Stimulated activated CD4-positive, alpha-beta T cell treated with anti-CD3 and anti-CD28 coated beads, Interleukin-4, amount 100 ng/mL, for 1 hour (primary cell): ENCODE results near the gene SLC22A14.

ENCODE experiments used
- DNase-seq: peaks from one replicate; pipeline ENCODE4 v3.0.0-alpha.2; 2020

Gene SLC22A14

GRCh38 chr3:38347421-38348200, 65.5 kb downstream of the SLC22A14 start:
- DNase-seq = no peak

GRCh38 chr3:38348903-38349302, 66.8 kb downstream of the SLC22A14 start:
- no peak for DNase-seq

DNA sequence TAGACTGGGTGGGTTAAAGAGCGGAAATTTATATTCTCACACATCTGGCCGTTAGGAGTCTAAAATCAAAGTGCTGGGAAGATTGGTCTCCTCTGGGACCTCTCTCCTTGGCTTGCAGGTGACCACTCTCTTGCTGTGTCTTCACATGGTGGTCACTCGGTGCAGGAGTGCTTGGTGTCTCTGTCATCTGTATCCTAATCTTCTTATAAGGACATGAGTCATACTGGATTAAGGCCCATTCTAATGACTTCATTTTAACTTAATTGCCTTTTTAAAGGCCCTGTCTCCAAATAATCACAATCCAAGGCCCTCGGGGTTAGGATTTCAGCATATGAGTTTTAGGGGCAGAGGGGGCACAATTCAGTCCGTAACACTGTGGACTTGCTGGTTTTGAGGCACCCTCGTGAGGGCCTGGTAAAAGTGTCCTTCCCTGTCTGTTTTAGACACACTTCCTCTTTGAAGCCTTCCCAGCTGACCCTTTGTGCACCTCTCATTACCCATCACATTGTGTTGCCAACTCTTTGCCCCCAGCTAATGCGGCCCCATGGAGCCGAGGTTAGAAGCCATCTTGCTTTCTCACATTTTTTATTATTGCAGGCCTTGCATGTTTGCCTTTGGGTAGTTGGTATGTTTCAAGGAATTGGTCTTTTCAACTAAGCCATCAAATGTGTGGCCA, 67.7 kb downstream of the SLC22A14 start:
- DNase-seq = no peak

- DNase-seq = no peak
These were observed 71.1 kb downstream of the SLC22A14 start for GRCh38 chr3:38353151-38353550.

DNA sequence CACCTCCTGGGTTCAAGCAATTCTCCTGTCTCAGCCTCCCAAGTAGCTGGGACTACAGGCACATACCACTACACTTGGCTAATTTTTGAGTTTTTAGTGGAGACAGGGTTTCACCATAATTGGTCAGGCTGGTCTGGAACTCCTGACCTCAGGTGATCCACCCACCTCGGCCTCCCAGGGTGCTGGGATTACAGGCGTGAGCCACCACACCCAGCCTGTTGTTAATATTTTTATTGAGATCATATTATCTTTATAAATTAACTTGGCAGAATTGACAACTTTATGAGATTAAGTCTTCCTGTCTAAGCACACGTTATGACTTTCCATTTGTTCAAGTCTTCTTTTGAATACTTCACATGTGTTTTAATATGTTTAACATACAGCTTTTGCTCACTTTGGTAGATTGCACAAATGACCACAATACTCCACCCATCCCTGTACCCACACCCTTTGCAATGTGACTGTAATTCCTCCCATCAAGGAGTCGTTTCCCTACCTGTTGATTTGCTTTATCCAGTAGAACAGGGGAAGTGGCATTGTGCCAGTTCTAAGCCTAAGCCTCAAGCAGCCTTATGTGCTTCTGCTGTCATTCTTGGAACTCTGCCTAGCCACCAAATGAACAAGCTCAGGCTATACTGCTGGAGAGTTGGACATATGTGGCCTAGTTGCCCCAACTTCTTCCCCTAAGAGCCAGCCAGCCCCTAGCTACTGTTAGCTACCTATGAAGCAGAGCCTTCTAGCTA, 72.7 kb downstream of the SLC22A14 start:
- DNase-seq = no peak

DNA sequence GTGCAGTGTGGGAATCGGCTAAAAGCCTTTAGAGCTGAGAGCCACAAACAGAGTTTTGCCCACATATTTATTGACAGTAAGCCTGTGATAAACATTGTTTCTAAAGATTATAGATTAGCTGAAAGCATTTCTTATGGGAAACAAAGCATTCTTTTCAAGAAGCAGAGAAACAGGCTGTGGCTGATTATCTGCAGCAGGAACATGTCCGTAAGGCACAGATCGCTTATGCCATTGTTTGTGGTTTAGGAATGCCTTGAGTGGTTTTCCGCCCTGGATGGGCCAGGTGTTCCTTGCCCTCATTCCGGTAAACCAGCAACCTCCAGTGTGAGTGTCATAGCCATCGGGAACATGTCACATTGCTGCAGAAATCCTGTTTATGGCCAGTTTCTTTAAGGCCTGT, 76.9 kb downstream of the SLC22A14 start:
- no peak for DNase-seq

- DNase-seq = no peak
These were observed 78.3 kb downstream of the SLC22A14 start for GRCh38 chr3:38360345-38360744.

GRCh38 chr3:38361496-38361895, 79.4 kb downstream of the SLC22A14 start:
- DNase-seq = no peak

DNA sequence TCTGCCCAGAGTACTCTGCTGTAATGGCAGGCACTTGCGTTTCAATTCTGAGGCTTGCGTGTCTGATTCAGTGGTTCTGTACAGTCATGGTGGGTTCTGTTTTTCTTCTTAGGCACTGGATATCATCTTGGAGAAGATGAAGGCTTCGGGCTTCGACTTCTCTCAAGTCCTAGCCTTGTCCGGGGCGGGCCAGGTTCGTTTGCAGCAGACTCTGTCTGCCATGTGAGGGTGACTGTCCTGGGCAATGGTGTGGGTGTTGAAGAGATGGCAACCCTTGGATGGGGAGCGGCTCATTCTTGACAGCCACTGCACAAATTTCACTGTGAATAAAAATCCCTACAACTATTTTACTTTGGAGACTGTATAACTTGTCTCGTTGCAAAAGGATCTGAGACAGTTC, 80.7 kb downstream of the SLC22A14 start:
- no peak for DNase-seq

GRCh38 chr3:38364721-38365400, 82.8 kb downstream of the SLC22A14 start:
- DNase-seq = no peak

- DNase-seq = no peak
These were observed 83.5 kb downstream of the SLC22A14 start for GRCh38 chr3:38365469-38366062.

GRCh38 chr3:38366082-38366481, 84.0 kb downstream of the SLC22A14 start:
- no peak for DNase-seq

DNA sequence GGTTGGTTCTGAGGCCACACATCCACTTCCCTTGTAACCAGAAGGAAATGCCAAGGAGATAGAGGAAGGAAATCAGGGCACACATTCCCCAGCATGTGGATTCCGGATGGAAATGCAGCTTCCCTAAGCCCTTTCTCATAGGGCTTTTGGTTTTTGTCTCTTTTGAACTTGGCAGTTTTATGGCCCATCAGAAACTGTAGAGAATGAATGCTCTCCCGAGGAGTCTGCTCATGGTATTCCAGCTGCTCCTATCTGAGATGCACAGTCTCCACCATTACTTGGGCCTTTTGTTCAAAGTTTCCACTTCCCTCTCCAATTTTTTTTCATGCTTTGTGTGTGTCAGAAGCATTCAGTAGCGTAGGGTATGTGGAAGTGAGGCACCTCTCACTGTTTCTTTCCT, 85.7 kb downstream of the SLC22A14 start:
- DNase-seq = no peak
